Adrenal gland (tissue), 12 donors: ENCODE measurements around the gene CHRNG. TPM values are rescaled to one million over a fixed set of nuclear protein-coding genes. Genes with fewer than 3 reads are reported as not detected.

Experiments used
- DNase-seq, 7 donors: peaks; one replicate each; pipeline ENCODE4 v3.0.0-alpha.2; 2019 to 2020
- H3K27ac ChIP-seq, 5 donors: fragments of 200-600 bp; sonication (generic) in 4 of 5; 1 replicate in 3 of 5; 2 replicates in 2 of 5; pipeline versions ENCODE4 v1.5.1 to v1.8.0; 2016 to 2020; ENCODE audit warnings: mild to moderate bottlenecking in 1 of 5
- H3K27me3 ChIP-seq: fragments of 200-600 bp; 2 replicates; pipeline ENCODE4 v1.8.0; 2021
- H3K36me3 ChIP-seq, 2 donors: fragments of 200-600 bp; replicated peaks in 1 of 2; 1 replicate in 1 of 2; 2 replicates in 1 of 2; pipeline versions ENCODE4 v1.5.1 to v1.8.0; 2018 to 2022
- H3K4me1 ChIP-seq, 2 donors: fragments of 200-600 bp; replicated peaks in 1 of 2; 1 replicate in 1 of 2; 2 replicates in 1 of 2; pipeline versions ENCODE4 v1.5.1 to v1.8.0; 2018 to 2021
- H3K4me3 ChIP-seq, 4 donors: fragments of 200-600 bp; sonication (generic) in 3 of 4; one replicate each; pipeline ENCODE4 v1.5.1; 2016 to 2018
- H3K9me3 ChIP-seq, 3 donors: fragments of 200-600 bp; sonication (generic) in 1 of 3; replicated peaks in 1 of 3; 1 replicate in 2 of 3; 2 replicates in 1 of 3; pipeline versions ENCODE4 v1.5.1 to v1.8.0; 2016 to 2021
- POLR2A ChIP-seq, 2 donors: fragments of 450-650 bp; IDR thresholded peaks; one replicate each; pipeline ENCODE4 v1.6.1; 2017; ENCODE audit warnings: antibody characterized with exemption in 2 of 2, mild to moderate bottlenecking in 2 of 2, moderate library complexity in 1 of 2
- WGBS, 4 donors: extraction: QIAGEN DNeasy Blood & Tissue Kit in 2 of 4; methylation state at CpG; one replicate each; pipeline versions ENCODE4 v1.1.5 to v1.1.7; 2013 to 2017; 5-methylcytosine and 5-hydroxymethylcytosine counted together
- intact Hi-C, 2 donors: fragments of 100-400 bp; cut with DNase I; formaldehyde crosslinking; loops; one replicate each; pipeline versions ENCODE4 v1.14.1 to v1.15.0; 2022 to 2023
- polyA plus RNA-seq, 3 donors: library from polyadenylated mRNA; stranded (reverse); fragments of 200-250 nt in 2 of 3; fragments of 350-450 nt in 1 of 3; fragmentation: Illumina TruSeq in 1 of 3; extraction: RNeasy Lipid Tissue Mini Kit (QIAGEN cat#74804) in 1 of 3; gene quantifications; one replicate each; pipeline ENCODE4 v1.2.3, GENCODE V29; 2013 to 2014
- total RNA-seq, 9 donors: library from RNA; depleted of rRNA in 4 of 9; stranded (reverse); fragments of >200 nt in 4 of 9; fragments of 120-200 nt in 1 of 9; fragmentation: NEBNext Ultra II Directional in 1 of 9; extraction: Animal tissue kit (Norgen Biotek cat#: 25700) in 1 of 9; gene quantifications; one replicate each; pipeline versions ENCODE4 v1.1.0 to v1.2.4, GENCODE V29; 2013 to 2023
- TF ChIP-seq, protein P1 (sequence below), 6 experiments: fragments of 450-650 bp in 4 of 6; fragments of 200-600 bp in 2 of 6; sonication (generic) in 1 of 6; IDR thresholded peaks; 1 replicate in 5 of 6; 2 replicates in 1 of 6; pipeline versions ENCODE4 v1.5.1 to v1.8.0; 2016 to 2021; ENCODE audit warnings: antibody characterized with exemption in 6 of 6, mild to moderate bottlenecking in 2 of 6, moderate library complexity in 1 of 6
- donor health status: healthy with polysubstance abuse.
- donor health status: Bipolar disorder and iron deficiency.
- donor health status: DM: yes; HTN: yes; CAD: no.
- donor health status: DM: no; HTN: no; CAD: no.
- donor health status: DM: no; HTN: no; CAD: no.
- donor health status: DM: yes; HTN: yes; CAD: no.

Gene CHRNG
- total and polyA plus RNA-seq, 12 donors = 0.08 to 0.22 TPM; not detected in 10

DNA sequence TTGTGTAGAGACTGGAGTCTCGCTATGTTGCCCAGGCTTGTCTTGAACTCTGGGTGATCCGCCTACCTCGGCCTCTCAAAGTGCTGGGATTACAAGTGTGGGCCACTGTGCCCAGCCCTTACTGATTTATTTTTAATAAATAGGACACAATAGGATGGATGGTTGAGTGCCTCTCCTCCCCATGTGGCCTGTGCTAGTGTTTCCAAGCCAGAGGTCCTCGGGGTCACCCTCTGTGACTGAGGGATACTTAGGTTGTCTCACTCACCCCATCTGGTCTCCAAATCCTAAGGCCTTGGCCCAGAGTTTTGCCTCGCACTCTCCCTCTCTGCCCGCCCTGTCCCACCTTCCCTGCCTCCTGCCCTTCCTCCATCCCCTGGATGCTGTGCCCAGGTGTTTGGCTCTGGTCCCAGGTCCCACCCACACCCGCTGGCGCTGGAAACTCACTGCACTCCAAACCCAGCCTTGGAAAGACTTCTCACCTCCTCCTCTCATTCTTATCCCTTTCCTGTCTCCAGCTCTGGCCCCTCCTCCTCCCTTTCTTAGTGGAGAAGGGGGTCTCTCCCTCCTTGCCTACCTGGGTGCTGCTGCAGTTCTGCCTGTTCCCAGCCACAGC lies 47.1 kb upstream of the CHRNG start:
- TF ChIP-seq POLR2A (IDR thresholded peaks at IDR 0.05) = no peak
- TF ChIP-seq, protein P1, sequence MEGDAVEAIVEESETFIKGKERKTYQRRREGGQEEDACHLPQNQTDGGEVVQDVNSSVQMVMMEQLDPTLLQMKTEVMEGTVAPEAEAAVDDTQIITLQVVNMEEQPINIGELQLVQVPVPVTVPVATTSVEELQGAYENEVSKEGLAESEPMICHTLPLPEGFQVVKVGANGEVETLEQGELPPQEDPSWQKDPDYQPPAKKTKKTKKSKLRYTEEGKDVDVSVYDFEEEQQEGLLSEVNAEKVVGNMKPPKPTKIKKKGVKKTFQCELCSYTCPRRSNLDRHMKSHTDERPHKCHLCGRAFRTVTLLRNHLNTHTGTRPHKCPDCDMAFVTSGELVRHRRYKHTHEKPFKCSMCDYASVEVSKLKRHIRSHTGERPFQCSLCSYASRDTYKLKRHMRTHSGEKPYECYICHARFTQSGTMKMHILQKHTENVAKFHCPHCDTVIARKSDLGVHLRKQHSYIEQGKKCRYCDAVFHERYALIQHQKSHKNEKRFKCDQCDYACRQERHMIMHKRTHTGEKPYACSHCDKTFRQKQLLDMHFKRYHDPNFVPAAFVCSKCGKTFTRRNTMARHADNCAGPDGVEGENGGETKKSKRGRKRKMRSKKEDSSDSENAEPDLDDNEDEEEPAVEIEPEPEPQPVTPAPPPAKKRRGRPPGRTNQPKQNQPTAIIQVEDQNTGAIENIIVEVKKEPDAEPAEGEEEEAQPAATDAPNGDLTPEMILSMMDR (IDR thresholded peaks at IDR 0.05) = no peak
- intact Hi-C loops = no loop called here
- Histone ChIP-seq H3K27ac (no peak overlapping the region), H3K4me3 (no peak overlapping the region), H3K9me3 (no peaks in the 10 kb centered on the region), H3K4me1 (peaks cover 0 to under 1% of the 10 kb centered on the region in 2 donors), H3K36me3 (no peaks in the 10 kb centered on the region), H3K27me3 (peaks cover 10% of the 10 kb centered on the region)
- WGBS, 4 donors = 75 to 82% (median 80%) methylated on average over 8 of the region's 8 CpGs
- no peak for DNase-seq

DNA sequence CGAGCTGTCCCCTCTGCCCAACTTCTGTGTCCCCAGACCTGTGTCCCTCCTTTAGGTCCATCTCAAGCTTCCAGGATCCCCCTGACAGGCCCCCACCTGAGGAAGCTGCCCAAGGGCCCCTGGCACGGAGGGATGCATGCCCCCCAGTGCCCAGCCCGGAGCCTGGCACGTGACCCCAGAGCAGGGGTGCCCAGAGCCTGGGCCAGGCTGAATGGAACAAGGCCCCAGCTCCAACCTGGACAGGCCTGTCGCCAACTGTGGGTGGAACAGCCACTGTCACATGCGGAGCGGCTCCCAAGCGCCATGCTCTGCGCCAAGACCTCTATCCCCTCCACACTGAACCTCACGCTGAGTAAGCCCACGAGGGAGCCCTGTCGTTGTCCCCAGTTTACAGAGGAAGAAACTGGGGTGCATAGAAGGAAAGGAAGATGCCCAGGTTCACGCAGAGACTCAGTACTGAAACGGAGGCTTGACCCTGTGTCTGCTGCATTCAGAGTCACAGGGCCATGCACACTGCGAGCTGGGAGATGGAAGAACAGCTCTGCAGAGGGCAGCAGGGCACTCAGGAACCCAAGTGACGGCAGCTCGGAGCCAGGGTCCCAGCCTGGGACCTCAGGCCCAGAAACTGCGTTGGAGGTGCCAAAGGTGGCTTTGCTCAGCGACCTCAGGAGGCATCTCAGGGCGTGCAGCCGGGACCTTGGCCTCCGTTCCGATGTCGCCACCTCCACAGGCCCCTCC lies 46.4 kb upstream of the CHRNG start:
- Histone ChIP-seq H3K27ac (no peak overlapping the region), H3K9me3 (no peaks in the 10 kb centered on the region), H3K4me1 (no peaks in the 10 kb centered on the region), H3K27me3 (peaks cover 5% of the 10 kb centered on the region), H3K36me3 (no peaks in the 10 kb centered on the region), H3K4me3 (no peak overlapping the region)
- 86 to 90% (median 88%) methylated on average over 14 to 24 of the region's 24 CpGs for WGBS, 4 donors
- TF ChIP-seq POLR2A (IDR thresholded peaks at IDR 0.05) = no peak
- TF ChIP-seq, protein P1 (IDR thresholded peaks at IDR 0.05) = no peak
- intact Hi-C loops = no loop called here
- DNase-seq = no peak

DNA sequence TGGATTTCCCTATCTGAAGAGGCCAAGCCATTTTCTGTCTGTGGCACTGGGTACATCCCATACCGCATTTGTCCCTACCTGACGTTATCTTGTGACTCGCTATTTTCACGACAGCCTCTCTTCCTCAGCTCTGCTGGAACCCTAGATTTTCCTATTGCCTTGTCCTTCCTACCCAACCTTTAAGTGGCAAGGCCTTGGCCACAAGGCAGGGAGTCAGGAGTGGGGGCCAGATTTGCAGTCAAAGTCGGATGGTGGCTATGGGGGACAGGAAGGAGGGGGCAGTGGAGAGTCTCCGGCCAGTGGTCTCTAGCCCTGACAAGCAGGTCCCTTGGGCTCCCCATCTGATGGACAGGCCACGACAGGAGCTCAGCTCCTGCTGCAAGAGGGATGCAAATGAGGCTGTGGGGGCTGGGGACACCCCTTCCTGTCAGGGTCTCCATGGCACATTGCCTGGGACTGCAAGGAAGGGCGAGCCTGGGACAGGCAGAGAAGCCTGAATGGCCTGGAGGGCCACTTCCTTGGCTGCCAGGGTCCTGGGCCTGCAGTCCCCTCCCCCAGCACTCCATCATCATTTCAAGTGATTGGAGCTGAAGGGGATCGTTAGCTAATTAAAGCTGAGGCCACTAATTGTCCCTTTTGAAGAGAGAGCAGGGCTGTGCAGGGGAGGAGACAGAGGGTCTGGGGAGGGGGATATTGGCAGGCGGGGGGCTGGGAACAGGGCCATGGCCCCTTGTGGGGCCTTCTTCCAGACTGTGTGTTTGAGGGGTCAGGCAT lies 45.6 kb upstream of the CHRNG start:
- 83 to 85% (median 84%) methylated on average over 9 to 10 of the region's 10 CpGs for WGBS, 4 donors
- Histone ChIP-seq H3K36me3 (no peaks in the 10 kb centered on the region), H3K27ac (no peak overlapping the region), H3K4me1 (no peaks in the 10 kb centered on the region), H3K4me3 (no peak overlapping the region), H3K9me3 (no peaks in the 10 kb centered on the region), H3K27me3 (no peaks in the 10 kb centered on the region)
- no peak for DNase-seq
- TF ChIP-seq POLR2A (IDR thresholded peaks at IDR 0.05) = no peak
- TF ChIP-seq, protein P1 (IDR thresholded peaks at IDR 0.05) = no peak
- intact Hi-C loops = no loop called here

DNA sequence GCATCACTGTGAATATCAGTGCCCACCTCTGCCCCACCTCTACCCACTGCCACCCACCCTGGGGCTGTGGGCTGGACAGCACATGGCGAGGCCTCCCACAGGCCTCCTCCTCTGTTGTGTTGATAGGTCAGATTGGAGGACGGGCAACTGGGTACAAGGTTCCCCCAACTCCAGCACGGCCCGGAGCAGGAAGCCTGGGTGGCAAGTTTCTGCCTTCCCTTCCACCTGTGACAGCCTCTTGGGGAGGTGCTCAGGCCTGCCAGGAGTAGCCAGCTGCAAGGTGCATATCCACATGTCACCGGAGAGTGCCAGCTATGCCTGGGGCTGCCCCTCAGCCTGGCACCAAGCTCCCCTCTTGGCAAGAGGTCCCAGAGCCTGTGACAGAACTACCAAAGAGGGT lies 45.0 kb upstream of the CHRNG start:
- intact Hi-C loops = no loop called here
- Histone ChIP-seq H3K36me3 (no peaks in the 10 kb centered on the region), H3K9me3 (no peaks in the 10 kb centered on the region), H3K27ac (no peak overlapping the region), H3K4me1 (no peaks in the 10 kb centered on the region), H3K4me3 (no peak overlapping the region), H3K27me3 (no peaks in the 10 kb centered on the region)
- TF ChIP-seq, protein P1 (IDR thresholded peaks at IDR 0.05) = no peak
- TF ChIP-seq POLR2A (IDR thresholded peaks at IDR 0.05) = no peak
- 83 to 98% (median 94%) methylated on average over 1 to 5 of the region's 5 CpGs for WGBS, 4 donors
- DNase-seq = no peak
